GM15510 (cell line): ENCODE measurements around the gene CELSR2.

Experiments
- POLR2A ChIP-seq: IDR thresholded peaks from 3 replicates; pipeline ENCODE4 v1.6.1; 2011; ENCODE audit warnings: borderline replicate concordance; ENCODE audit not compliant: insufficient read length; ENCODE audit errors: extremely low read depth

The CELSR2 gene

GRCh38 chr1:109272831-109273547 lies 23.6 kb downstream of the CELSR2 start:
- no peak for TF ChIP-seq POLR2A

GRCh38 chr1:109273570-109274288 lies 24.4 kb downstream of the CELSR2 start:
- no peak for TF ChIP-seq POLR2A

GRCh38 chr1:109274533-109275476 lies 25.5 kb downstream of the CELSR2 start:
- no peak for TF ChIP-seq POLR2A

- TF ChIP-seq POLR2A = no peak
Observed at GRCh38 chr1:109275706-109276345, 26.5 kb downstream of the CELSR2 start.

- no peak for TF ChIP-seq POLR2A
Observed at GRCh38 chr1:109277434-109278204, 28.3 kb downstream of the CELSR2 start.

- TF ChIP-seq POLR2A = no peak
Observed at GRCh38 chr1:109279615-109280278, 30.4 kb downstream of the CELSR2 start.

GRCh38 chr1:109280862-109281261 lies 31.5 kb downstream of the CELSR2 start:
- TF ChIP-seq POLR2A = no peak

- no peak for TF ChIP-seq POLR2A
Observed at GRCh38 chr1:109281680-109282496, 32.5 kb downstream of the CELSR2 start.

GRCh38 chr1:109282497-109282951 lies 33.2 kb downstream of the CELSR2 start:
- no peak for TF ChIP-seq POLR2A

GRCh38 chr1:109282952-109283747 lies 33.8 kb downstream of the CELSR2 start, which contains the start of gene PSRC1:
TSS of gene PSRC1 (minus strand) at chr1:109283145.
- peak; percentile 72 for TF ChIP-seq POLR2A

GRCh38 chr1:109283748-109284600 lies 34.6 kb downstream of the CELSR2 start:
- no peak for TF ChIP-seq POLR2A
